CMK (cell line): ENCODE results near the gene ALPL.

Source experiments
- DNase-seq: peaks from one replicate; pipeline ENCODE4 v3.0.0-alpha.2; 2010; ENCODE audit warnings: low read depth

ALPL gene

GRCh38 chr1:21598904-21599303 is 89.7 kb downstream of the ALPL start:
- DNase-seq, result no peak

GRCh38 chr1:21599402-21599801 is 90.2 kb downstream of the ALPL start:
- no peak for DNase-seq

DNA sequence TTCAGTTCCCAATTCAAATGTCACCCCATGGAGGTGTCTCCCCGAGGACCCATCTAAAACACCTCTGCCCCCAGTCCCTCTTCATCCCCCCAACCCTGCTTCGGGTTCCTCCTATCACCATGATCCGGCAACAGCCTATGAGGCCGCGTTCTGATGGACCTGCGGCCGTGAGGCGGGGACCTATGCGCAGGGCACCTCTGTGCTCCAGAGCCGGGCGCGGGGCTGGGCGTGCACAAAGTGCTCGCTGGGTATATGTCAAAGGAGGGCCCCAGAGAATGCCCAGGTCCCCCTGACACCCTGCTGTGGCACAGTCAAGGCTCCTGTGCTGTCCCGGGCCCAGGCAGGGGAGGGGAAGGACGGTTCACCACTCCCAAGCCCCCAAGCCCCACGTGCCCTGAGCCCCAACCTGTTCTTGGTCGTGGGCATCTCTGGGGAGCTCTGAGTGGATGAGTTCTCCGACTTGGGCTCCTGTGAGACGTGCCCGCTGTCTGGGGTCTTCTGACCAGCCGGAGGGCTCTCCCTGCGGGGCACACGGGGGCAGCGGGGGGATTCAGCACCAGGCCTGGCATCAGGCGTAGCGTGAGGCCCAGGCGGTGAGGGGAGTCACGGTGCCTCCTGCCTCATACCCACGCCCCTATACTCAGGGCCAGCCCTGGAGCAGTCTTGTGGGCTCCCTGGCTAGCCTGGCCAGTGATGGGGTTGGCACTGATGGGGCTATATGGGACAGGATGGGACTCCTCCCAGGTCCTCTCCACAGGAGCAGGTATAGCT is 92.2 kb downstream of the ALPL start:
- DNase-seq, result no peak

GRCh38 chr1:21603177-21604138 is 94.2 kb downstream of the ALPL start:
- no peak for DNase-seq

- peak; percentile 49 for DNase-seq
Observed at GRCh38 chr1:21604208-21604957, 95.2 kb downstream of the ALPL start.

DNA sequence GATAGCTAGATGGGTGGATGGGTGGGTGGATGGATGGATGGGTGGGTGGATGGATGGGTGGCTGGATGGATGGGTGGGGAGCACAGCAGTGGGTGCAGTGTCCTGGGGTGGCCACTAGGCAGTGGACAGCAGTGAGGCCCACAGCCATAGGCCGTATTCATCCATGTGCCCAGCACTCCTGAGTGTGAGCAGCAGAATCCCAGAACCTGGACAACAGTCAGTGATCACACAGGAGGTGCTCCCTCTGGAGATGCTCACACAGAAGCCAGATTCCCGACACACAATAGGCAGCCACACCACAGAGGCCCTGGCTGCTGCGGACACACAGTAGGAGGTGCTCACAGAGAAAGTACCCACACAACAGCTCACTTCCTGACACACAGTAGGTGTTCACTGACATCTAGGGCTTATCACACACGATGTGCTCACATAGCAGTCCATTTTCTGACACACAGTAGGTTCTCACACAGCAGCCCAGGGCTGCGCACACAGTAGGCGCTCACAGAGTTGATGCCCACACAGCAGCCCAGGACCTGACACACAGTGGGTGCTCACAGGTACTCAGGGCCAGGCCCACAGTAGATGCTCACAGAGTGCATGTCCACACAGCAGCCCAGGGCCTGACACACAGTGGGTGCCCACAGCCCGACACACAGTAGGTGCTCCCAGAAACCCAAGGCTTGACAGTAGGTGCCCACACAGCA is 95.9 kb downstream of the ALPL start:
- DNase-seq, result no peak

- DNase-seq, result no peak
Observed at GRCh38 chr1:21605964-21606705, 96.9 kb downstream of the ALPL start.

DNA sequence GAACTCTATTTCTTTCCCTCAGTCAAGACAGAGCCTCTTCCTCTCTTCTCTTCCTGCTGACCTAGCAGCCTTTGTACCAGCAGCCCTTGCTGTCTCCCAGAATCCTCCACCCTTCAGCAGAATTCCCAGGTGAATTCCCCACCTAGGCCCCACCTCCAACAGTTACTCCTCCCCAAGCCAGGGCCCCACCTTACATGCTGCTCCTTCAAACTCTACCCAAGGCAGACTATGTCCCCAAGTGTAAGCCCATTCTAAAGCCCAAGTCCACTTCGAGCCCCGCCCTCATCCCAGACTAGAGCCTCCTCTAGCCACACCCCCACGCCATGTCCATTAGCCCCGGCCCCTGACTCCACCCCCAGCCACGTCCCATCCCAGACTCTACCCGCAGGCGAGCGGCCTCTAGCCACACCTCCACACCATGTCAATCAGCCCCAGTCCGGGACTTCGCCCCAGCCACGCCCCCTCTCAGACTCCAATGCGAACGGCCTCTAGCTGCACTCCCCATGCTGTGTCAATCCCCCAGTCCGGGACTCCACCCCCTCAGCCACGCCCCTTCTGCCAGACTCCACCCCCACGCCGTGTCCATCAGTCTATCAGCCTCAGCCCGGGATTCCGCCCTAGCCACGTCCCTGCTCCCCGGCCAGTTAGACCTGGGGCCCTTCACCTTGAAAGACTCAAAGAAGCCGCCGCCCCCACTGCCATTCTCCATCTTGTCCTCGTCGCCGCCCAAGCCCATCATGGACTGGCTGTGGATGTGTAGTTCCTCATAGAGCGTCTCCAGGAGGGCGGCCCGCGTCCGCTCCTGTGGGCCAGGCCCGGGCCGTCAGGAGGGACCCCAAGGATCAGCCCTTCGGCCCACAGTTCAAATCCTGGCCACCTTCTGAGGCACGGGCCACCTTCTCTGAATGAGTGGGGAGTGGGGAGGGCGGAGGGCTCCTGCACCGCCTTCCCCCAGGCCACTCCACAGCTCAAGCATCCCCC is 98.6 kb downstream of the ALPL start:
- DNase-seq, result peak; percentile 85

GRCh38 chr1:21608798-21609197 is 99.6 kb downstream of the ALPL start:
- DNase-seq, result no peak

DNA sequence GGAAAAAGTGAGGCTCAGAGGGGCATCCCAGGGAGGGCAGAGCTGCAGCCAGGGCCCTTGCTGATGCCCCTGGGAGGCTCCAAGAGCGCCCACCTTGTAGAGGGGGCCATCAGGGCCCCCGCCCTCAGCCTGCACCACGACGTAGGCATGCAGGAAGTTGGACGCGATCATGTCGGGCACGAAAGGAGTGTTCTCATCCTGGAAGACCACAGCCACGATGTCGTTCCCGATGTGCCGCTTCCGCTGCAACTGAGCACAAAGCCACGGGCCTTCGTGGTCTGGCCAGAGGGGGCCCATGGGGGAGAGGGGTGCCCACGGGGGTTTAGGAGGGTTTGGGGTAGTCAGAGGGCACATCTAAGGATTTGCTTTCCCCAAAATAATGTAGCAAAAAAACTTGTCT is 100.8 kb downstream of the ALPL start:
- no peak for DNase-seq

DNA sequence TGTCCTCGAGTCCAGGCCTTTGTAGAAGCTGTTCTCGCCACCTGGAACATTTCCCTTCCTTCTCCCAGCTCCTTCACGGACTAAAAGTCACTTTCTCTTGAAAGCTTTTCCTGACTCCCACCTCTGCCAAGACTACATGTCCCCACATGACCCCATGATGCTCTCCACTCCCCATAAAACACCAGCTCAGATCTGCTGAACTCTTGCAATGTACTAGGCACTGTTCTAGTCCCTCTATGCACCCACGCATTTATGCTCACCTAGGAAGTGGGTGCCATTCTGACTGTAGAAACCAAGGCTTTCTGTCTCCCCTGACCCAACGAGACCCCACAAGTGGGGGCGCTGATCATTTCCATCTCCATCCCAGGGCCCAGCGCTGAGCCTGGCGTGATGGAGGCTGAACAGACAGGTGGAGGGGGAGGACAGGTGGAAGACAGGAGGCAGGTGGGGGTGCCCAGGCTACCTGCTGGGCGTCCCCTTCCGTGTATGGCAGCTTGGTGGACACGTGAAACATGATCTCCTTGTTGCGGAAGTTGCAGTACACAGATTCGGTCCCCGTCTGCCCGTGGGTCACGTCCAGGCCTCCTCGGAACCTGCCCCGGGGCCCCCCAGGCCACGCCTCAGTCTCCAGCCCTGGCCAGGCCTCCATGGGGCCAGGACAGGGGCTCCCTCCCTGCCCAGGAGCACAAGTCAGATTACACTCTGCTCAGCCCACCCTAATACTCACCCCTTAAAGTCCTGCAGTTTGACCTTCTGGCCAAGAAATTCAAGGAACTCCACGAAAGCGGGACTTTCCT is 102.0 kb downstream of the ALPL start:
- DNase-seq, result no peak

DNA sequence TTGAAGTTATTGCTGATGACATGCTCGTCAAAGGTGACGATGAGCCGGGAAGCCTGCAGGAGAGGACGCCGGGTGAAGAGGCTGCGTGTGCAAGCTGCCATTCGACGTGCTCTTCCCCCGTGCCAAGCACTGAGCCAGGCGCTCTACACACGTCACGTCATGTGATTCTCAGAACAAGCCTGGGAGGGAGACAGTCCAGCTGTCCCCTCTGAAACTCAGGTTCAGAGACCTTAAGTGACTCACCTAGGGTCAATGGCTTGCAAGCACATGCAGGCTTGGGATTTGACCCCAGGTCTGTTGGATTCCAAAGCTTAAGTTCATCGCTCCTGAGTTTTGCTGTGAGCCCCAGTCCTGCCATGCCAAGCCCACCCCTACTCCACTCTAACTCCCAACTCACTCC is 102.8 kb downstream of the ALPL start:
- no peak for DNase-seq

GRCh38 chr1:21613072-21613867 is 104.0 kb downstream of the ALPL start:
- no peak for DNase-seq

- no peak for DNase-seq
Observed at GRCh38 chr1:21614419-21615115, 105.3 kb downstream of the ALPL start.

DNA sequence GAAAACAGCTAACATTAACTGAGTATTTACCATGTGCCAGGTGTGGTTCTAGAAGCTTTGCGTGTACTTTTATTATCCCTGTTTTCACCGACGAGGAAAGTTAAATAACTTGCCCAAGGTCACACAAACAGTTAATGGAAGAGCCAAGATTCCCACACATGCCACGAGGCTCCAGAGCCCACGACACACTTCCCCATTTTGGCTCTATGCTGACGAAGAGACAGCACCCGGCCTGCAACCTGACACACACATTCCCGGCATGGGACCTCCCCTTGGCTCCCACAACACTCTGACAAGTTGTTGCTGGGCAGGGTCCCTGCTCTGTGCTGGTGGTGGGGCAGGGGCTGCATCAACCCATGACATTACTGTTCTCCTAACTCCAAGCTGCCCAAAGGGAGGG is 107.1 kb downstream of the ALPL start:
- no peak for DNase-seq

DNA sequence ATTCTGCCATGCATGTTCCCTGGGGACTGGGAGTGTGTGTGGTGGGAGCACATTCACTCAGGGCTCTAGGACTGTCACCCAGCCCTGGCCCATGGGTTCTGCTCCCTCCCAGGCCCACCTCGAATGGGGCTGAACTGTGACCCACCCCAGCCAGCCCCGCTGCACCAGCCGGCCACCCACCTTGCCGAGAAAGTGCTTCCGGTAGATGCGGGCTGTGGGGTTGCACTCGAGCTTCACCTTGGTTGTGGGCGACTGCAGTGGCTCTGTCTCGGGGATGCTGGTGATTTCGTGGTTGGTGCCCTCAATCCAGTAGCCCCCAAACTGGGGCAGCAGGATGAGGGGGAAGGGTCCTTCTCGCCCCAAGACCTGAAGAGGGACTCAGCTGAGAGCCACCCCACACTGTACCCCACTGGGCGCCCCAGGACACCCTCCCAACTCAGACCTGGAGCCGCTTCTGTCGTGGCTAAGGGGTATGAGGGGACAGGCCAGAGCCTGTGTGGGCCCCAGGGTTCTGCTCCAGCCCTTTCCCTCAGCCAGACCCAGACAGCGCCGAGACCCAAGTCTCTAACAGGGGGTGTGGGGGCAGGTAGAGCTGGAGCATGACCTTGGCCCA is 108.0 kb downstream of the ALPL start:
- DNase-seq, result no peak

GRCh38 chr1:21618059-21618458 is 108.8 kb downstream of the ALPL start:
- DNase-seq, result no peak
